PC-3 (cell line): Measurements from ENCODE around the gene ZNF497.

Source experiments
- EZH2phosphoT487 ChIP-seq: fragments of 300-600 bp; sonication (generic); IDR thresholded peaks from 2 replicates; pipeline ENCODE4 v1.6.1; 2018; ENCODE audit warnings: mild to moderate bottlenecking, antibody characterized with exemption, low read length, borderline replicate concordance
- TF ChIP-seq, protein P1 (sequence below): fragments of 300-600 bp; sonication (generic); conservative IDR thresholded peaks from 2 replicates; pipeline ENCODE4 v1.5.1; 2017; ENCODE audit warnings: antibody characterized with exemption, low read depth, mild to moderate bottlenecking, low read length

DNA sequence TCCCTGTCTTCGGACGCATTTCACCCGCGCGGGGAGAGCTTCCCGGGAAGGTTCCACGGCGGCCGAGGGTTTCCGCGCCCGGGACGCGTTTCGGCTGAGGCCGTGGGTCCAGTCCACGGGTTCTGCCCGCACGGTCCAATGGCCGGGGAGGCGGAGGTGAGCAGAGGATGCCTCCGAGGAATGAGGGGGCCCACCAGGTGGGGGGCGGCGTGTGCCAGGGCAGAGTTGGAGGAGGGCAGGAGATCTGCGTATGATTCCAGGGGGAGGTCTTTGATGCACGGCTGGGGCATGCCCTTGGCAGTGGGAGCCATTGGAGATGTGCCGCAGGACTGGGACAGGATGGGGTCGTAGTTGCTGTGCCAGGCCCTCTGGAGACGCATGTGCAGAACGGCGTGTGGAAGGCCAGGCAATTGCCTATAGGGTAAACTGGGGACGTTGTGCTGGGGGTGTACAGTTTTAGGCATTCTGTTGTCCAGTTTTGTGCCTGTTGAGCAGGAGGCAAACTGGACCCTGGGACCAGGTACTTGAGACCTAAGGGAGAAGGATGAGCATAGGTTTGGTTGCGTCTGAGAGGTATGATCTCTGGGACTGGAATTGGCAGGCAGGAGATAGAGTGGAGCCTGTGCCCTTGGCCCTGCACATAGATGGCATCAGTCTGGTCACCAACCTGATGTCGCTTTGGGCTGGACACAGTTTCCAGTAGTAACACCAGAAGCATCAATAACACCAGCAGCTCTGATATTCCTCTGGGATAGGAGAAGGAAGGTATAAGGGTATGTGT, 46.6 kb upstream of the ZNF497 start:
- TF ChIP-seq, protein P1, sequence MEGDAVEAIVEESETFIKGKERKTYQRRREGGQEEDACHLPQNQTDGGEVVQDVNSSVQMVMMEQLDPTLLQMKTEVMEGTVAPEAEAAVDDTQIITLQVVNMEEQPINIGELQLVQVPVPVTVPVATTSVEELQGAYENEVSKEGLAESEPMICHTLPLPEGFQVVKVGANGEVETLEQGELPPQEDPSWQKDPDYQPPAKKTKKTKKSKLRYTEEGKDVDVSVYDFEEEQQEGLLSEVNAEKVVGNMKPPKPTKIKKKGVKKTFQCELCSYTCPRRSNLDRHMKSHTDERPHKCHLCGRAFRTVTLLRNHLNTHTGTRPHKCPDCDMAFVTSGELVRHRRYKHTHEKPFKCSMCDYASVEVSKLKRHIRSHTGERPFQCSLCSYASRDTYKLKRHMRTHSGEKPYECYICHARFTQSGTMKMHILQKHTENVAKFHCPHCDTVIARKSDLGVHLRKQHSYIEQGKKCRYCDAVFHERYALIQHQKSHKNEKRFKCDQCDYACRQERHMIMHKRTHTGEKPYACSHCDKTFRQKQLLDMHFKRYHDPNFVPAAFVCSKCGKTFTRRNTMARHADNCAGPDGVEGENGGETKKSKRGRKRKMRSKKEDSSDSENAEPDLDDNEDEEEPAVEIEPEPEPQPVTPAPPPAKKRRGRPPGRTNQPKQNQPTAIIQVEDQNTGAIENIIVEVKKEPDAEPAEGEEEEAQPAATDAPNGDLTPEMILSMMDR: 0 out of 2 replicates have a peak, but pooled peaks have one; percentile 18
- no peak for TF ChIP-seq EZH2phosphoT487
